ENCODE measurements around the gene MIGA2. TPM values are rescaled to one million over a fixed set of nuclear protein-coding genes. Genes with fewer than 3 reads are reported as not detected.

The MIGA2 gene
- total RNA-seq, 2 experiments from 2014 or later = 33.8 to 43.1 TPM

GRCh38 chr9:129072171-129072570 lies 35.7 kb downstream of the MIGA2 start:
- no peak for DNase-seq
- H3K9me3 Mint-ChIP-seq = no peaks in the 10 kb centered on the region
- no peak overlapping the region for H3K4me3 Mint-ChIP-seq
- CTCF ChIA-PET = no interaction called here
- H3K27me3 Mint-ChIP-seq = no peaks in the 10 kb centered on the region
- H3K36me3 Mint-ChIP-seq (ENCODE audit: low read depth) = peaks cover 14% of the 10 kb centered on the region
- POLR2A ChIA-PET = no interaction called here
- H3K27ac Mint-ChIP-seq = peak overlapping the region; percentile 39
- H3K4me1 Mint-ChIP-seq = peaks cover 59% of the 10 kb centered on the region

- ChIA-PET POLR2A (no interaction called here), CTCF (interaction anchor here (0.6 to 0.7 kb wide), 3 partner anchors 27 to 69 kb away, joined by 3 to 5 read pairs (median 4); no protein-coding TSS in a partner anchor)
- Mint-ChIP-seq H3K4me3 (peak overlapping the region; percentile 20), H3K27me3 (no peaks in the 10 kb centered on the region), H3K36me3 (ENCODE audit: low read depth) (peaks cover 11% of the 10 kb centered on the region), H3K4me1 (peaks cover 56% of the 10 kb centered on the region), H3K9me3 (no peaks in the 10 kb centered on the region), H3K27ac (peak overlapping the region; percentile 79)
- no peak for DNase-seq
These were observed 37.0 kb downstream of the MIGA2 start for GRCh38 chr9:129073404-129073803.

GRCh38 chr9:129074106-129074505 lies 37.7 kb downstream of the MIGA2 start:
- H3K4me1 Mint-ChIP-seq = peaks cover 53% of the 10 kb centered on the region
- ChIA-PET POLR2A (no interaction called here), CTCF (interaction anchor here (0.6 to 0.7 kb wide), 2 partner anchors 27 to 30 kb away, joined by 3 to 5 read pairs; no protein-coding TSS in a partner anchor)
- H3K27me3 Mint-ChIP-seq = no peaks in the 10 kb centered on the region
- no peaks in the 10 kb centered on the region for H3K9me3 Mint-ChIP-seq
- H3K4me3 Mint-ChIP-seq = no peak overlapping the region
- H3K36me3 Mint-ChIP-seq (ENCODE audit: low read depth) = peaks cover 6% of the 10 kb centered on the region
- DNase-seq = no peak
- peak overlapping the region; percentile 63 for H3K27ac Mint-ChIP-seq

- peaks cover 3% of the 10 kb centered on the region for H3K36me3 Mint-ChIP-seq (ENCODE audit: low read depth)
- no peaks in the 10 kb centered on the region for H3K9me3 Mint-ChIP-seq
- no peak for DNase-seq
- H3K27me3 Mint-ChIP-seq = no peaks in the 10 kb centered on the region
- H3K27ac Mint-ChIP-seq = no peak overlapping the region
- no peak overlapping the region for H3K4me3 Mint-ChIP-seq
- H3K4me1 Mint-ChIP-seq = peaks cover 47% of the 10 kb centered on the region
- ChIA-PET CTCF (interaction anchor here (1.3 kb wide), 2 partner anchors 22 to 258 kb away, joined by 3 read pairs; partner anchors contain the start of gene ENDOG), POLR2A (no interaction called here)
These were observed 39.7 kb downstream of the MIGA2 start for GRCh38 chr9:129075996-129076639.

GRCh38 chr9:129076640-129077037 lies 40.2 kb downstream of the MIGA2 start:
- CTCF ChIA-PET = interaction anchor here (1.3 kb wide), 1 partner anchor 21 kb away, joined by 3 read pairs; no protein-coding TSS in a partner anchor
- Mint-ChIP-seq H3K36me3 (ENCODE audit: low read depth) (peaks cover 3% of the 10 kb centered on the region), H3K27me3 (no peaks in the 10 kb centered on the region), H3K9me3 (no peaks in the 10 kb centered on the region), H3K27ac (no peak overlapping the region), H3K4me1 (peaks cover 44% of the 10 kb centered on the region), H3K4me3 (no peak overlapping the region)
- POLR2A ChIA-PET = no interaction called here
- DNase-seq = no peak

GRCh38 chr9:129077236-129077635 lies 40.8 kb downstream of the MIGA2 start:
- no peaks in the 10 kb centered on the region for H3K27me3 Mint-ChIP-seq
- ChIA-PET POLR2A (no interaction called here), CTCF (interaction anchor here (1.1 to 2.0 kb wide), 2 partner anchors 8 to 15 kb away, joined by 4 read pairs; no protein-coding TSS in a partner anchor)
- H3K4me1 Mint-ChIP-seq = peaks cover 44% of the 10 kb centered on the region
- no peaks in the 10 kb centered on the region for H3K9me3 Mint-ChIP-seq
- H3K36me3 Mint-ChIP-seq (ENCODE audit: low read depth) = no peaks in the 10 kb centered on the region
- H3K4me3 Mint-ChIP-seq = no peak overlapping the region
- no peak for DNase-seq
- H3K27ac Mint-ChIP-seq = no peak overlapping the region

- H3K27ac Mint-ChIP-seq = no peak overlapping the region
- H3K27me3 Mint-ChIP-seq = no peaks in the 10 kb centered on the region
- H3K9me3 Mint-ChIP-seq = no peaks in the 10 kb centered on the region
- ChIA-PET CTCF (interaction anchor here (2.0 kb wide), 1 partner anchor 10 kb away, joined by 4 read pairs; no protein-coding TSS in a partner anchor), POLR2A (no interaction called here)
- peaks cover 42% of the 10 kb centered on the region for H3K4me1 Mint-ChIP-seq
- no peak for DNase-seq
- H3K4me3 Mint-ChIP-seq = peak overlapping the region; percentile 86
- no peaks in the 10 kb centered on the region for H3K36me3 Mint-ChIP-seq (ENCODE audit: low read depth)
These were observed 42.5 kb downstream of the MIGA2 start for GRCh38 chr9:129078691-129079503.

- no peak for DNase-seq
- no peaks in the 10 kb centered on the region for H3K36me3 Mint-ChIP-seq (ENCODE audit: low read depth)
- CTCF ChIA-PET = interaction anchor here (1.0 to 1.8 kb wide), 3 partner anchors 11 to 19 kb away, joined by 3 to 7 read pairs (median 4); no protein-coding TSS in a partner anchor
- H3K9me3 Mint-ChIP-seq = no peaks in the 10 kb centered on the region
- POLR2A ChIA-PET = interaction anchor here (0.9 kb wide), 1 partner anchor 52 kb away, joined by 3 read pairs; the partner anchor contains the start of gene SH3GLB2
- H3K4me1 Mint-ChIP-seq = peaks cover 34% of the 10 kb centered on the region
- no peaks in the 10 kb centered on the region for H3K27me3 Mint-ChIP-seq
- peak overlapping the region; percentile 86 for H3K4me3 Mint-ChIP-seq
- peak overlapping the region; percentile 36 for H3K27ac Mint-ChIP-seq
These were observed 43.4 kb downstream of the MIGA2 start for GRCh38 chr9:129079829-129080228.

- POLR2A ChIA-PET = interaction anchor here (0.6 to 0.9 kb wide), 2 partner anchors 52 to 207 kb away, joined by 3 to 5 read pairs; partner anchors contain the start of gene SH3GLB2
- peak overlapping the region; percentile 87 for H3K27ac Mint-ChIP-seq
- CTCF ChIA-PET = interaction anchor here (0.9 to 1.8 kb wide), 5 partner anchors 11 to 93 kb away, joined by 3 to 7 read pairs (median 3); no protein-coding TSS in a partner anchor
These were observed 43.8 kb downstream of the MIGA2 start for GRCh38 chr9:129080298-129080600.

GRCh38 chr9:129080601-129081387 lies 44.4 kb downstream of the MIGA2 start, which contains the start of gene DOLPP1:
TSS of gene DOLPP1 (plus strand) at chr9:129081111. CDS start at chr9:129081132, 21 bp downstream.
- ChIA-PET POLR2A (interaction anchor here (0.6 to 0.9 kb wide), 2 partner anchors 53 to 208 kb away, joined by 3 to 5 read pairs; partner anchors contain the start of gene SH3GLB2), CTCF (interaction anchor here (0.9 to 1.8 kb wide), 7 partner anchors 11 to 93 kb away, joined by 3 to 7 read pairs (median 3); no protein-coding TSS in a partner anchor)
- peaks cover 4% of the 10 kb centered on the region for H3K36me3 Mint-ChIP-seq (ENCODE audit: low read depth)
- peak; percentile 99 for DNase-seq
- H3K27me3 Mint-ChIP-seq = no peaks in the 10 kb centered on the region
- H3K4me1 Mint-ChIP-seq = peaks cover 34% of the 10 kb centered on the region
- no peaks in the 10 kb centered on the region for H3K9me3 Mint-ChIP-seq
- peak within 1 kb of the TSS; percentile 86 for H3K4me3 Mint-ChIP-seq
- peak within 1 kb of the TSS; percentile 87 for H3K27ac Mint-ChIP-seq

More at GRCh38 chr9:129080298-129080600, 43.8 kb downstream of the MIGA2 start:
- Mint-ChIP-seq H3K4me1 (peaks cover 34% of the 10 kb centered on the region), H3K9me3 (no peaks in the 10 kb centered on the region), H3K27me3 (no peaks in the 10 kb centered on the region), H3K4me3 (peak overlapping the region; percentile 86), H3K36me3 (ENCODE audit: low read depth) (peaks cover 2% of the 10 kb centered on the region)
- no peak for DNase-seq

GRCh38 chr9:129081388-129081904 lies 45.0 kb downstream of the MIGA2 start:
- POLR2A ChIA-PET = interaction anchor here (0.5 kb wide), 1 partner anchor 1003 kb away, joined by 4 read pairs; no protein-coding TSS in a partner anchor
- CTCF ChIA-PET = interaction anchor here (1.2 to 1.8 kb wide), 5 partner anchors 10 to 25 kb away, joined by 3 to 7 read pairs (median 3); no protein-coding TSS in a partner anchor
- Mint-ChIP-seq H3K36me3 (ENCODE audit: low read depth) (peaks cover 4% of the 10 kb centered on the region), H3K9me3 (no peaks in the 10 kb centered on the region), H3K27me3 (no peaks in the 10 kb centered on the region), H3K4me3 (peak overlapping the region; percentile 86), H3K4me1 (peaks cover 34% of the 10 kb centered on the region), H3K27ac (peak overlapping the region; percentile 87)
- no peak for DNase-seq

- no peak overlapping the region for H3K4me3 Mint-ChIP-seq
- peaks cover 7% of the 10 kb centered on the region for H3K36me3 Mint-ChIP-seq (ENCODE audit: low read depth)
- no peaks in the 10 kb centered on the region for H3K9me3 Mint-ChIP-seq
- no peak overlapping the region for H3K27ac Mint-ChIP-seq
- DNase-seq = no peak
- POLR2A ChIA-PET = no interaction called here
- H3K27me3 Mint-ChIP-seq = no peaks in the 10 kb centered on the region
- H3K4me1 Mint-ChIP-seq = peaks cover 29% of the 10 kb centered on the region
- CTCF ChIA-PET = interaction anchor here (1.4 kb wide), 1 partner anchor 11 kb away, joined by 3 read pairs; no protein-coding TSS in a partner anchor
These were observed 47.7 kb downstream of the MIGA2 start for GRCh38 chr9:129084087-129084486.
